ELR (cell line): ENCODE data around the gene HPGD.
"Not testable (repeated sequence)": the region's sequence is repeated elsewhere in the genome, so short reads cannot be mapped to it uniquely, and the experiment has no call there.

Experiments used
- DNase-seq: peaks from one replicate; pipeline ENCODE4 v3.0.0-alpha.2; 2015; ENCODE audit warnings: low read depth

Gene HPGD

DNA sequence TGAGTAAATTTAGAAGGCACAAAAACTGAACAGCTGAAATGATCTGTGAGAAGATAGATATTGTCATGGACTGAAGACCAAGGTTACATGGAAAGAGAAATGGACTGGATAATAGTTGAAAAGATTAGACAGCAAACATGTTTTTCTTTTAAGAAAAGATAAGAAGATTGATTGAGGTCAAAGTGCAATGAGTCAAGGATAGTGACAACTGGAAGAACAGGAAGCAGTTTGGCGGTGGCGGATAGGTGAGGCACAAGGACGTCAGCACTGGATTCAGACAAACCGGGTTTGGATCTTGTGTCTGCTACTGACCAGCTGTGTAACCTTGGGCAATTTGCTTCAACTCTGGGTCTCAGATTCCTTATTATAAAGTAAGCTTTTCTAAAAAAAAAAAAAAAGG, 2.0 kb upstream of the HPGD start:
- no peak for DNase-seq

GRCh38 chr4:174523025-174523693, 871 bp upstream of the HPGD start:
- no peak for DNase-seq

DNA sequence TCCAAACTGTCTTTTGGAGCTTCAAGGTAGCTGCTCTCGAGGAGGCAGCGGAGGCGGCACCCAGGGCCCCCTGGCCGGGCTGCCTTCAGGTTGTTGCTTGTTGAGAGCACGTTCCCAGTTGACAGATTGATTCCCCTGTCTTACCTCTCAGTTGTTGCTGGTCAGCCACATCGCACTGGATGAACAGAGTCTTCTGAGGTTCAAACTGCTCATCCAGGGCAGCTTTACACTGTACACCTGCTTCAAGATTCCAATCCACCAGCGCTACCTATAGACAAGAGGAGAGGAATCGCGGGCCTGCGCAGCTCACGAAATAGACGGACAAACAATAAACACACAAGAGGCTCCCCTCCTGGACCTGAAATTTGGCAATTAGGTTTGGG, 497 bp downstream of the HPGD start:
- DNase-seq = no peak

- DNase-seq = no peak
These were observed 1.6 kb downstream of the HPGD start for GRCh38 chr4:174520660-174521059.

DNA sequence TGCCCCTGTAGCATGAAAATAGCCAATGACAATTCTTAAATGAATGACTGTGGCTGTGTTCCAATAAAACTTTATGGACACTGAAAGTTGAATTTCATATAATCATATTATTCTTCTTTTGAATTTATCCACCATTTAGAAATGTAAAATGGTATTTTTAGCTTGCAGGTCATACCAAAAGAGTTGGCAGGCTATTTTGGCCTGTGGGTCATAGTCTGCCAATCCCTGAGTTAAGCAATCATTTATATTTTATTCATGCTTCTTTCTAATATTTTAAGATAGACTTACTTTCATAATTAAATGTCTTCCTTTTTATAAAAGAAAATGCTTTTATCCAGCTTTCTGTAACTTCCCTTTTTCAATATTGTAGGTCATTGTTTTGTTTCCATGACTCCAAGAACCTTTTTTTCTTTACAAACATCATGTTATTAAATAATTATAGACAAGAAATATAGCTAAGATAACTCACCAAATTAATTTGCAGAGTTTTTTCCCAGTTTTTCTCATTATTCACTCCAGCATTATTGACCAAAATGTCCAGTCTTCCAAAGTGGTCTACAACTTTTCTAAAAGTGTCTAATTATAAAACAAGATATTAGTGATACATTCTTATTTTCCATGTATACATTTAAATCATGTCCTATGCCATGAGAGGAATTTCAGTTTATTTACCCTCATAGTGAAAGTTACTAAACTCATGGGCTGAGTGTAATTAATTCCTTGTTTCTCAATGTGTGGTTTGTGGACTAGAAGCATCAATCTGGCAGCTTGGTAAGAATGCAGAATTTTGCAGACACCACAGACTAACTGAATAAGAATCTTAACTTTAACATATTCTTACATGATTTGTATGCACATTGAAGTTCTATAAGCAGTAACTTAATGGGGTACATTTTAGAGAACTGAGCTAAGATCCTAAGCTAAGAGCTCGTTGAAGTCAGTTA, 4.5 kb downstream of the HPGD start:
- no peak for DNase-seq

GRCh38 chr4:174516794-174517193, 5.5 kb downstream of the HPGD start:
- no peak for DNase-seq

DNA sequence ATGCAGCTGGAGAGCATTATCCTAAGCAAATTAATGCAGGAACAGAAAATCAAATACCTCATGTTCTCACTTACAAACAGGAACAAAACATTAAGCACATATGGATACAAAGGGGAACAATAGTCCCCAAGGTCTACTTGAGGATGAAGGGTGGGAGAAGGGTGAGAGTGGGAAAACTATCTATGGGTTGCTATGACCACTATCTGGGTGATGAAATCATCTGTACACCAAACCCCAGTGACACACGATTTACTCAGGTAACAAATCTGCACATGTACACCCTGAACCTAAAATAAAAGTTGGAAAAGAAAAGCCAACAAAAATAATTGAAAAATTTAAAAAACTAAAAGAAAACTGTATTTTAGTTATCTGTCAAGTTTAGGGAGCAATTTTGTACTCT, 5.9 kb downstream of the HPGD start:
- DNase-seq = no peak

DNA sequence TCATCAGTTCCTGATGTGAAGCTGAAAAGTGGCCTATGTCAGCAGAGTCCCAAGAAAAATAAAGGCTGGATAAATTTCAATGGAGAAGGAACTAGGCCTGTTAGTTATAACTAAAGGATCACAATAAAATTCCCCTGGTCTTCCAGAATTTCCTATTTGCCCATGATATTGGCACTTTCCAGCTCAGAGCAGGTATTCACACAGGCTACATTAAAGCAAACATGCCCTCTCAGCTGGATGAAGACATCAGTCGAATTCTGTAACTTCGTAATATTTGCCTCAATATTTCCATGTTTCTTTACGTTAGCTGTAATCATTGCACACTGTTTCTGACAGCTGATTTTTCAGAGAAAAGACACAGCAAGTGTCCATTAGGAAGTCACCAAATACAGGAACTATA, 9.5 kb downstream of the HPGD start:
- no peak for DNase-seq

GRCh38 chr4:174505892-174506291, 16.4 kb downstream of the HPGD start:
- DNase-seq = no peak

DNA sequence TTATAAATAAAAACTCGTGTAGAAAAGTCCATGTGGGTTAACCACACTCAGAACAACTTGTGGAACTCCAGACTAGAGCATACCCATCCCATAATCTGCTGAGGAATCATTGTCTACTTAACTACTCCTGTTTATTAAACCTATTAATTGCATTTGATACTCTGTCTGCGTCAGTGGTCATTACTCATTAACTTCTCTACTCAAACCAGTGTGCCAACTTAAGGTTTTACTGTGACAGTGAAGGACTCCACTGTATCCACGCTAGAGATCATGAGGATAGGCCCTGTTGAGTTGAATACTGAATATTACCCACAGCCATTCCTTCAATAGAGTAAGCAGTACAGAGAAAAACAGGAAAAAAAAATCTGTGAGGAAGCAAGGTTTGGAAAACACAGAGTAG, 17.3 kb downstream of the HPGD start:
- DNase-seq = no peak

- DNase-seq = peak; percentile 41
These were observed 19.1 kb downstream of the HPGD start for GRCh38 chr4:174503079-174503715.

- no peak for DNase-seq
These were observed 25.5 kb downstream of the HPGD start for GRCh38 chr4:174496631-174497432.

DNA sequence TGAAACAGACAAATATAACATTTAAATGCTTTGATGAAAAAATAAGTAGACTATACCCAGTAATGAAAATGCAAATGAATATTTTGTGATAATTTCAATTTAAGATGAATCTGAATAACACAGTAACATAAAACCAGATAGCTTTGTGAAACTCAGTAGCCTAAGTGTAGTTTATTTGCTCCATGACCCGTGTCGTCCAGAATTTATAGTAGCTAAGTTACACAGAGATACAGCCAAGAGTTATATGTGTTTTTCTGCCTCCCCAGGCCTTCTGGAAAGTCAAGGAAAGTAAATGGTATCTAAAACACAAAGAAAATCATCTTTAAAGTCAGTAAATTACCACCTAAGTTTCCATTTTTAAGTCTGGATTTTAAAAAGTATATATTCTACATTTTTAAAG, 26.7 kb downstream of the HPGD start:
- no peak for DNase-seq

- no peak for DNase-seq
These were observed 27.6 kb downstream of the HPGD start for GRCh38 chr4:174494726-174495125.

DNA sequence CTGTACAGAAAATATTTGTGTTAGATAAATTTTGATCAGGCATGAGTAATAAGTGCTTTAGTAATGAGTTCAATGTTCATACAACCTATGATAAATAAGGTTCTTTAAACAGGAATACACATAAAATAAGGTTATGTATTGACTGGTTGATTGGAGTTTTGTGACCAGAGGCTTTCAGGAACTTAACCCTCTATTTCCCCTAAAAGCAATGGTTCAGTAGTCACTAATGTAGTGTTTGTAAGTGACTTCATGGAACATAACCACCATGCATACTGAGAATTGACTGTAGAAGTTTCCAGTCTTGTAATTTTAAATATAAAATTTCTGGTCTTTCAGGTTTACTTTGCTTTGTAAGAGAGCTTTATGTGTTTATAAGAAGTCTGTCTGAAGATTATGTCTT, 28.1 kb downstream of the HPGD start:
- no peak for DNase-seq

GRCh38 chr4:174490451-174490961, 31.8 kb downstream of the HPGD start:
- DNase-seq = peak; percentile 51

- not testable (repeated sequence) for DNase-seq
These were observed 33.9 kb downstream of the HPGD start for GRCh38 chr4:174488368-174488767.

DNA sequence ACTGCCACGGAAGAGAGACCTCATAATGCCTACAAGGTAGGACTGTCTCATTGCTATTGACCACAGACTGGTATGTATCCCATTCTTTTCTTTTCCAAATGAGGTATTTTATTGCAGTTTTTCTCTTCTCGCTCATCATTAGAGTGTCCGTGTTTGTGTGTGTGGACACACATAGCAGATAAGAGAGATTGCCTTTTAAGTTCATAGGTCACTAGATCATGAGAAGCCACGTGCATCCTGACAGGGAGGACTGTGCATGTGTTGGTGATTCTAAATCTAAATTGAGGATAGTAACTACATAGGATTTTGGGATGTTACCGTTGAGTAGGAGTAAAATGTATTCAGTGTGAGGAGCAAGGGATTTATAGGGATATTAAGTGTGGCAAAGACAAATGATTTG, 37.3 kb downstream of the HPGD start:
- no peak for DNase-seq

- DNase-seq = no peak
These were observed 38.5 kb downstream of the HPGD start for GRCh38 chr4:174483792-174484191.

- no peak for DNase-seq
These were observed 43.1 kb downstream of the HPGD start for GRCh38 chr4:174479140-174479539.

DNA sequence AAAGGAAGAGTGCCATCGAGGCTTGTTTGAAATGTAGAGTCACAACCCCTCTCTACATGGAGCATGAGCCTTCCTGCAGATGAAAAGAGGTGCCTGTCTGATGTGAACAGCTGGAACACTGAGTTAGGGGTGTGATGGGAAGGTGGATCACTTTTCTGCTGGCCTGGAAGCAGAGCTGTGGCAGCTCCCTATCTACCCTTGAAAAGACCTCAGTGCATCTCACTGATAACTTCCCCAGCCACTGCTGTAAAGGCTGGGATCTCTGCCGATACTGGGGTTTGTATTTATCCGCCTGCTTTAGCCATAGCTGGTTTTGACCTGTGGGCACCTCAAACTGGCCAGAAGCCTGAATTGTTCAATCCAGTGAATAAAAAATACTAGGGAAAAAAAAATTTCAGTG, 46.8 kb downstream of the HPGD start:
- no peak for DNase-seq
